NAMALWA (cell line): ENCODE data around the gene FANCF.
A peak's percentile ranks its signal among the peaks of the same experiment; 100 is the strongest.

Source experiments
- DNase-seq: peaks from one replicate; pipeline ENCODE4 v3.0.0-alpha.2; 2015; ENCODE audit warnings: low spot score

FANCF gene

DNA sequence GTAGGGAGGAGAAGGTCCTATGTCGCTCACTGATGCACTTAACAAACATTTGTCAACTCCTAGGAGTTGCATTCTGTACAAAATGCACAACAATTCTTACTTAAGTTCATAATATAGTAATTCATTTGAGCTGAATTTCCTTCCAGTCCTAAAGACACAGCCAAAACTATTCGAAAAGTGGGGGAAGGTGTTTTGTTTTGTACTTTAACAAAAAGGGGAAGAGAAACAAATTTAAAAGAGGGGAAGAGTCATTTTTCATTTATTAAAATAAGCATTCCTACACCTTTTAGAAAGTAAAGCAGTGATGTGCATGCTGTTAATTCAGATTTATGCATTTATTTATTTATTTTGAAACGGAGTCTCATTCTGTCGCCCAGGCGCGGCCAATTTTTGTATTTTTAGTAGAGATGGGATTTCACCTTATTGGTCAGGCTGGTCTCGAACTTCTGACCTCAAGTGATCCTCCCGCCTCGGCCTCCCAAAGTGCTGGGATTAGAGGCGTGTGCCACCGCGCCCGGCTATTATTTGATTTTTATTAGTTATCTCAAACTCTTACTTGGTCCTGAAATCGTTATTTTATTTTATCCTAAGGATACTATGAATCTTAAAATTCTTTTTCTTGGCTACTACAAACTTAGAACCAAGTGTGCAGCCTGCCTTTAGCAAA, 1.1 kb upstream of the FANCF start:
- peak; percentile 31 for DNase-seq

DNA sequence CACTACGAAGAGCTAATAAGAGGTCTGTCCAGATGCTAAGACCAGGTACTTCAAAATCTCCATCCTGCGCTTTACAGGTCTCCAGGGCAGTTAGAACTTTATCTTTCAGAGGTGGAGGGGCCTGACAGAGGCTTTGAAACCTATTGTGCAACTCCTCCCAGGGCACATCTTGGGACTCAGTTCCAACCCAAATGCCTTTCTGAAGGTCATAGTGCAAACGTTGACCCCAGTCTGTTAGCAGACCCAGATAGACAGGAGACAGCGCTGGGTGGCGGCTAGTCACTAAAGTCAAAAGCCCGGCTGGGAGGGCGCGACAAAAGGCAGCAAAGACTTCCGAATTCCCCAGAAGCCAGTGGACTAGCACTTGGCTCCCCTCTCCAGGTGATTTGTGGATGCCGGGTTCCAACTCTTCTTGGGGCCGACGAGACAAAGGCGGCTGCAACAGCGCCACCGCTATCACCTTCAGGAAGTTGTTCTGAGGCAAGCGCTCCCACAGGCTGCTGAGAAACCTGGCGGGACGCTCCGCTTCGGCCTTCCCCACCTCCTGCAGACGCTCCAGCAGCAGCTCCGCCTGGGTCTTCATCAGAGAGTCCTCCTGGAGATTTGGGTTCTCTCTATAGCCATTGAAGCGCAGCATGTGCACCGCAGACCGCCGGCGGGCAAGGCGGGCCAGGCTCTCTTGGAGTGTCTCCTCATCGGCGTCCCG, 728 bp downstream of the FANCF start:
- DNase-seq = peak; percentile 73

- DNase-seq = no peak
Measured at GRCh38 chr11:22617868-22618267, 7.8 kb downstream of the FANCF start.

DNA sequence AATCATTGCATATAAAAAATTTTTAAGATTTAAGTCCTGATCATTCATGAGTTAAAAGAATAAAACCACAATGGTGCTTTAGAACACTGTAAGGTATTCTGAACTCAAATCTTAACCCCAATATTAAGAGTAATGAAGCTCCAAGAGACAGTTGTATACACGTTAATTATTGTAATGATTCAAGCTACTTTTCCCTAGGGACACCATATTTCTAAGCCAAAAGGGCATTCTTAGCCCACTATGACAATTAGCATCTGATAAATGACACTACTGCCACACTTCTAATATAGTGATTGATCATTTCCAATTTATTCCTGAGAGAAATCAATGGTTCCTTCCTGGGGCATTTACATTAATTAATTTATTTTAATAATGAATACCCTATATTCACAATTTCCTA, 21.7 kb downstream of the FANCF start:
- DNase-seq = no peak

DNA sequence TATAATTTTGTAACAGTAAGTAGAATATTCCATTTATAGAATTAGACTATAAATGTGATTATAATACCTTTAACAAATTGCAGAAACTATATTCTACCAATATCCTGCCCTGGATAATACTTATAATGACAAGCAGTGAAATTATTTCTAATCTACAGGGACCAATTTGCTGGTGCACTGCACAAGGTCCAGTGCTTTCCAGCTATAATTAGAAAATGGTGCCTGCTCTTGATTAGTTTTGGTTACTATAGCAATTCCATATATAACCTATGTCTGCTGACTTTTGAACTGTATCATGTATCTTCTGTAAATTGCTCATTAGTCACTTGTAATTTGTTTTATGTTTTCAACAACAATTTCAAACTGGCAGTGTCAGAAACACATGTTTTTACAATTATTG, 23.1 kb downstream of the FANCF start:
- no peak for DNase-seq

DNA sequence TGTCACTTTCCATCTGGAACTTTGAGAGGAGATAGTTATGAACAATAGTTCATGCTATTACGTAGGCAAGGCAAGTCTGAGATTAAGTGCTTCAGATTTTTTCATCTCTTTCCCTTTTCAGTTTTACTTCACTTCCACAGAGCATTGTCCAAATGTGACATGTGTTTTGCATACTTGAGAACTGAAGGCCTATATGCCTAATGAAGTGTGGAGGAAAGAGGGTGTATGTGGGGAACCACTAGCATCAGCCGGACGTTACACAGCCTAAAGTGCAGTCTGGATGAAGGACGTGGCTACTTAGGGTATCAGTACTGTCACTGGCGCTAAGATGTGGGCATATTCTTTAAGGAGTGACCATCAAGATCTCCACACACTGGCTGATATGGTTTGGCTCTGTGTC, 26.2 kb downstream of the FANCF start:
- DNase-seq = no peak

DNA sequence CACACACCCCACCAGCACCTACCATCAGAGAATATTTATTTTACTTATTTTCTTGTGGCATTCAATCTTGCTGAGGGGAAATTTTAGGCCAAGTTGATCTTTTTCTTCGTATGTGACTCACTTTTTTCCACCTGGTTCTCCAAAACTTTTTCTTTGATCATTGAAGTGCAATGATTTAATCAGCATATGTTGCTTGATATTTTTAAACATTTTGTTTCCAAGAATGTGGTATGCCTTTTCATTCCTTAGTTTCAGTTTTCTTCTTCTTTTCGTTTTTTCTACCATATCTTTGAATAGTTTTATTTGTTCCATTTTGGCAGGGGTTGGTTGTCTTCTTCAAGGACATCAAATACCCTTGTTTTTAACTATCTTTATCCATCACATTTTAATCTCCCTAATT, 28.6 kb downstream of the FANCF start:
- DNase-seq = no peak

DNA sequence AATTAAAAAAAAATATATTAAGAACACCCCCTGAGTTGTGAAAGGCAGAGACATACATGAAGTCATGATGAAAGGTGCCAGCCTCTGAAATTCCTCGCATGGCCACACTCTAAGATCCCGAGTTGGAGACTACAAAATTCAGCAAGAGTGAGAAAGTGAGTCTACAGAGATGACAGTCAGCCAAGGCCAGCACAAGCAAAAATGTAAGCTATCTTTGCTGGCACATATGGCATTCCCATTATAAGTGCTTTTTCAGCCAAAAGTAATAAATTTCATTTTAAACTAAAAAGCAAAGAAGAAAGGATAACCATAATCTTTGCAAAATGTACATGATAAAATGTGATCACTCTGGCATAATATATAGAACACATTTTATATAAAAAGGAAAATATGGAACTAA, 40.6 kb downstream of the FANCF start:
- DNase-seq = no peak

DNA sequence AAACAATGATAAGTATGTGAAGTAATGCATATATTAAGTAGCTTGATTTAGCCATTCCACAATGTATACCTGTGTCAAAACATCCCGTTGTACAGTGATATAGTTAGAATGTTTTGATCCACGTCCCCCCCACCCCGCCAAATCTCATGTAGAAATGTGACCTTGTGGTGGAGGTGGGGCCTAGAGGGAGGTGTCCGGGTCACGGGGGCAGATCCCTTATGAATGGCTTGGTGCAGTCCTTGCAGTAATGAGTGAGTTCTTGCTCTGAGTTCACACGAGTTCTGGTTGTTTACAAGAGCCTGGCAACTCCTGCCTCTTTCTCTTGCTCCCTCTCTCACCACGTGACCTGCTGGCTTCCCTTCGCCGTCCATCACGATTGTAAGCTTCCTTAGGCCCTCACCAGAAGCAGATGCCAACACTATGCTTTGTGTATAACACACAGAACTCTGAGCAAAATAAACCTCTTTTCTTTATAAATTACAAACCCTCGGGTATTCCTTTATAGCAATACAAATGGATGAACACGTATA, 41.6 kb downstream of the FANCF start:
- no peak for DNase-seq

DNA sequence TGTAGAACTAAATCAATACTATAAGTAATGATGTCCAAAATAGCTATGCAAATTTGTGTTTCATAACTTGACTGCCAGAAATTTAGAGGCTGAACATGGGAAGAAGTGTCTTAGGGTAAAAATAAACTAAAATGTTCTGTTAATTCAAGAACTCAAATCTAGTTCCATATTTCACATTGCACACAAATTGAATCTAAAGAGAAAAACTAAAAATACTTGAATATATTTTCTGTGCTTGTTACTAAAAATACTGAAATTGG, 43.5 kb downstream of the FANCF start:
- no peak for DNase-seq

DNA sequence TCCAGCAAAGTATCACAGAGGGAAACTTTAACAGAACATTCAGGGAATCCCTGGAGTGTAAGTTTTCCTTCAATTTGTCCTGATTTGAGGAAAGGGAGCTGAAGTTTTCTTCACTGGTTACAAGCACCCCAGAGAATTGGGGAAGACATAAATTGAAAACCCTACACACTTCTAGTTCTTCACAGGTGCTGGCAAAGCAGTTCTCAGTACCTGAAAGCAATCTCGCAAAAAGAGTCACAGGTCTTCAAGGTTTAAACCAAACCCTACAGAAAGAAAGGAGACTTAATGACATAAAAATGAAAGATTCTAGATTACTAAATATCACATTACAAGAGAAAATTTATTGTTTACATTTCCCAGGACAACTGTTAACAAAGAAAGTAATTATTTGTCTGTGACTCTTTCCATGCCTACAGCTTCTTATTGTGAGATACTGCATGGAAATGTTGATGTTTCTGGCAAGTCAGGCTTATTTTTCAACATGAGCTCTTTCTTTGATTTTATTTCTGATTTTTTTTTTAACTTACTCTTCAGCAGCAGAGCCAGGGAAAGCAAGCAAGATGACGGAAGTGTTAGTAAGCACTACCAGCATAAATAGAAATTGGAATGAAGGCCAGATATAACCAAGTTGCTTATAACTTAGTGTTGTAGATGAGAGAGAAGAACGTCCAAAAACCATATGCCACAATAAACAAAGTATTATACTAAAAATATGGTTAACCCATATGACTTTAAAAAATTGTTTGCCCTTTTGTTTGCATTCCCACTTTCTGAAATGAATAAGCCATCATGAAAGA, 44.1 kb downstream of the FANCF start:
- DNase-seq = no peak

GRCh38 chr11:22577854-22578253, 47.8 kb downstream of the FANCF start:
- DNase-seq = no peak
